ENCODE measurements around the gene SFMBT2. TPM values are rescaled to one million over a fixed set of nuclear protein-coding genes. Genes with fewer than 3 reads are reported as not detected.

SFMBT2 gene
- total RNA-seq, 1 donor from 2014 or later, result 22.3 TPM

GRCh38 chr10:7282457-7282856 lies 128.4 kb downstream of the SFMBT2 start:
- TF ChIP-seq CTCF (IDR thresholded peaks at IDR 0.05), result no peak
- H3K9me3 ChIP-seq, result no peaks in the 10 kb centered on the region
- DNase-seq (no peak), ATAC-seq (no peak)
- no peaks in the 10 kb centered on the region for H3K27me3 ChIP-seq (ENCODE audit: low read depth)
- intact Hi-C loops (cut with DNase I), result no loop called here
- no peak overlapping the region for H3K4me3 ChIP-seq
- H3K27ac ChIP-seq, result no peak overlapping the region
- no peaks in the 10 kb centered on the region for H3K36me3 ChIP-seq
- H3K4me1 ChIP-seq, result no peaks in the 10 kb centered on the region

- DNase-seq, result no peak
- ATAC-seq, result no peak
- Histone ChIP-seq H3K27ac (no peak overlapping the region), H3K36me3 (no peaks in the 10 kb centered on the region), H3K9me3 (no peaks in the 10 kb centered on the region), H3K4me1 (no peaks in the 10 kb centered on the region), H3K4me3 (no peak overlapping the region), H3K27me3 (ENCODE audit: low read depth) (no peaks in the 10 kb centered on the region)
- TF ChIP-seq CTCF (IDR thresholded peaks at IDR 0.05), result no peak
- intact Hi-C loops (cut with DNase I), result no loop called here
Observed at GRCh38 chr10:7281429-7281828, 129.4 kb downstream of the SFMBT2 start.

GRCh38 chr10:7279303-7279702 lies 131.5 kb downstream of the SFMBT2 start:
- H3K4me3 ChIP-seq, result no peak overlapping the region
- ATAC-seq (no peak), DNase-seq (no peak)
- peaks cover 4% of the 10 kb centered on the region for H3K36me3 ChIP-seq
- H3K27ac ChIP-seq, result no peak overlapping the region
- H3K27me3 ChIP-seq (ENCODE audit: low read depth), result no peaks in the 10 kb centered on the region
- no peaks in the 10 kb centered on the region for H3K4me1 ChIP-seq
- intact Hi-C loops (cut with DNase I), result no loop called here
- no peak for TF ChIP-seq CTCF (IDR thresholded peaks at IDR 0.05)
- H3K9me3 ChIP-seq, result no peaks in the 10 kb centered on the region

GRCh38 chr10:7277867-7278266 lies 133.0 kb downstream of the SFMBT2 start:
- Histone ChIP-seq H3K27me3 (ENCODE audit: low read depth) (no peaks in the 10 kb centered on the region), H3K4me1 (no peaks in the 10 kb centered on the region), H3K27ac (no peak overlapping the region), H3K9me3 (no peaks in the 10 kb centered on the region), H3K4me3 (no peak overlapping the region), H3K36me3 (peaks cover 4% of the 10 kb centered on the region)
- intact Hi-C loops (cut with DNase I), result no loop called here
- ATAC-seq (no peak), DNase-seq (no peak)
- TF ChIP-seq CTCF (IDR thresholded peaks at IDR 0.05), result no peak

- DNase-seq (no peak), ATAC-seq (no peak)
- intact Hi-C loops (cut with DNase I), result no loop called here
- Histone ChIP-seq H3K4me1 (no peaks in the 10 kb centered on the region), H3K36me3 (peaks cover 4% of the 10 kb centered on the region), H3K9me3 (no peaks in the 10 kb centered on the region), H3K27ac (no peak overlapping the region), H3K4me3 (no peak overlapping the region), H3K27me3 (ENCODE audit: low read depth) (no peaks in the 10 kb centered on the region)
- no peak for TF ChIP-seq CTCF (IDR thresholded peaks at IDR 0.05)
Observed at GRCh38 chr10:7277432-7277831, 133.4 kb downstream of the SFMBT2 start.
